ENCODE data around the gene NLE1.
"Not testable (repeated sequence)": the region's sequence is repeated elsewhere in the genome, so short reads cannot be mapped to it uniquely, and the experiment has no call there.

Gene NLE1

DNA sequence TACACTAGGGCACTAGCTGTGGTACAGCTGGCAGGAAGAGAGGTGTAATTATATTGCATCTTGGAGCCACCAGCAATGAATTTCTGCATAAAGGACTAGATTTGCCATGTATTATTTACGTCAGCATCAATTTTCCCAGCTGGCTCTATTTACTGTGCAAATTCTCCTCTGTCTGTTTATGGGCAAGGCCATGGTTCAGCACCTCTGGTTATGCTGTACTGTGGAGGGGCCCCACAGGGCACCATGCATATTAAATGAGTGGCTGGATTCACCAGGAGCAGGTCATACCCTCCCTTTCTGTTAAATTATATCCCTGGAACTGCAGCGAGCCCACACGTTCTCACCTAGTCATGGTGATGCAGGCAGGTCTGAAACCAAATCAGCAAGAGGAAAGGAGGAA lies 42.2 kb downstream of the NLE1 start:
- H3K4me1 ChIP-seq = no peaks in the 10 kb centered on the region
- DNase-seq = no peak
- H3K9me3 ChIP-seq = no peaks in the 10 kb centered on the region
- no peaks in the 10 kb centered on the region for H3K27me3 ChIP-seq
- H3K36me3 ChIP-seq = peaks cover 5% of the 10 kb centered on the region
- TF ChIP-seq, protein P1, sequence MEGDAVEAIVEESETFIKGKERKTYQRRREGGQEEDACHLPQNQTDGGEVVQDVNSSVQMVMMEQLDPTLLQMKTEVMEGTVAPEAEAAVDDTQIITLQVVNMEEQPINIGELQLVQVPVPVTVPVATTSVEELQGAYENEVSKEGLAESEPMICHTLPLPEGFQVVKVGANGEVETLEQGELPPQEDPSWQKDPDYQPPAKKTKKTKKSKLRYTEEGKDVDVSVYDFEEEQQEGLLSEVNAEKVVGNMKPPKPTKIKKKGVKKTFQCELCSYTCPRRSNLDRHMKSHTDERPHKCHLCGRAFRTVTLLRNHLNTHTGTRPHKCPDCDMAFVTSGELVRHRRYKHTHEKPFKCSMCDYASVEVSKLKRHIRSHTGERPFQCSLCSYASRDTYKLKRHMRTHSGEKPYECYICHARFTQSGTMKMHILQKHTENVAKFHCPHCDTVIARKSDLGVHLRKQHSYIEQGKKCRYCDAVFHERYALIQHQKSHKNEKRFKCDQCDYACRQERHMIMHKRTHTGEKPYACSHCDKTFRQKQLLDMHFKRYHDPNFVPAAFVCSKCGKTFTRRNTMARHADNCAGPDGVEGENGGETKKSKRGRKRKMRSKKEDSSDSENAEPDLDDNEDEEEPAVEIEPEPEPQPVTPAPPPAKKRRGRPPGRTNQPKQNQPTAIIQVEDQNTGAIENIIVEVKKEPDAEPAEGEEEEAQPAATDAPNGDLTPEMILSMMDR (IDR thresholded peaks at IDR 0.05; ENCODE audit: low read depth, low read length) = no peak
- H3K4me3 ChIP-seq (ENCODE audit: low read depth, low read length) = no peak overlapping the region

GRCh38 chr17:35097776-35098175 lies 44.3 kb downstream of the NLE1 start:
- Histone ChIP-seq H3K4me1 (no peaks in the 10 kb centered on the region), H3K4me3 (ENCODE audit: low read depth, low read length) (no peak overlapping the region), H3K36me3 (peaks cover 5% of the 10 kb centered on the region), H3K27me3 (no peaks in the 10 kb centered on the region), H3K9me3 (no peaks in the 10 kb centered on the region)
- TF ChIP-seq, protein P1 (IDR thresholded peaks at IDR 0.05; ENCODE audit: low read depth, low read length) = no peak
- DNase-seq = no peak

DNA sequence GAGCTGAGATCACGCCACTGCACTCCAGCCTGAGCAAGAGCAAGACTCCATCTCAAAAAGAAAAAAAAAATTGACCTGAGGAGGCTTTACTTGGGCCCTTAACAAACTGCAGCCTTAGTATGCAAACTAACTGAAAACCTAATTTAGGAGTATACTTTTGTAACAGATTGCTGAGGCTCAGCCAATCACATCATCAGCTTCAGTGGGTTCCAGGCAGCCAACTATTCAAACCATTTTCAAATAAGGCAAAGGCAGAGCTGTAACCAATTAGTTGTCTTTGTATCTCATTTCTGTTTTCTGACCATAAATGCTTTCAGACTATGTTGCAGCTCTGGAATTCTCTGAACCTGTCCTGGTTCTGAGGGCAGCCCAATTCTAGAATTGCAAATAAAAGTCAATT lies 46.4 kb downstream of the NLE1 start:
- no peak overlapping the region for H3K4me3 ChIP-seq (ENCODE audit: low read depth, low read length)
- H3K9me3 ChIP-seq = no peaks in the 10 kb centered on the region
- TF ChIP-seq, protein P1 (IDR thresholded peaks at IDR 0.05; ENCODE audit: low read depth, low read length) = no peak
- no peaks in the 10 kb centered on the region for H3K4me1 ChIP-seq
- H3K27me3 ChIP-seq = no peaks in the 10 kb centered on the region
- no peak for DNase-seq
- H3K36me3 ChIP-seq = peaks cover 3% of the 10 kb centered on the region; the same call in 1 of the 2 replicates

- Histone ChIP-seq H3K36me3 (no peaks in the 10 kb centered on the region), H3K27me3 (no peaks in the 10 kb centered on the region), H3K4me1 (no peaks in the 10 kb centered on the region), H3K4me3 (ENCODE audit: low read depth, low read length) (no peak overlapping the region), H3K9me3 (no peaks in the 10 kb centered on the region)
- TF ChIP-seq, protein P1 (IDR thresholded peaks at IDR 0.05; ENCODE audit: low read depth, low read length) = no peak
- no peak for DNase-seq
These were observed 47.2 kb downstream of the NLE1 start for GRCh38 chr17:35094902-35095301.

DNA sequence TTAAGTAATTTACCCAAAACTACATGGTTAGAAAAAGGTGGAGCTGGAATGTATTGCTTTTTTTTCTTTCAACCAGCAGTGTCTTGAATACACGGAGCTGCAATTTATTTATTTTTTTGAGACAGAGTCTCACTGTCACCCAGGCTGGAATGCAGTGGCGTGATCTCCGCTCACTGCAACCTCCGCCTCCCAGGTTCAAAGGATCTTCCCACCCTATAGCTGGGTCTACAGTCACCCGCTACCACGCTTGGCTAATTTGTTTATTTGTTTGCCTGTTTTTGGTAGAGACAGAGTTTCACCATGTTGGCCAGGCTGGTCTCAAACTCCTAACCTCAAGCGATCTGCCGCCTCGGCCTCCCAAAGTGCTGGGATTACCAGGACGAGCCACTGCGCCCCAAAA lies 51.4 kb downstream of the NLE1 start:
- H3K4me3 ChIP-seq (ENCODE audit: low read depth, low read length); H3K36me3 ChIP-seq; H3K9me3 ChIP-seq; DNase-seq; H3K27me3 ChIP-seq; H3K4me1 ChIP-seq: not testable (repeated sequence)

DNA sequence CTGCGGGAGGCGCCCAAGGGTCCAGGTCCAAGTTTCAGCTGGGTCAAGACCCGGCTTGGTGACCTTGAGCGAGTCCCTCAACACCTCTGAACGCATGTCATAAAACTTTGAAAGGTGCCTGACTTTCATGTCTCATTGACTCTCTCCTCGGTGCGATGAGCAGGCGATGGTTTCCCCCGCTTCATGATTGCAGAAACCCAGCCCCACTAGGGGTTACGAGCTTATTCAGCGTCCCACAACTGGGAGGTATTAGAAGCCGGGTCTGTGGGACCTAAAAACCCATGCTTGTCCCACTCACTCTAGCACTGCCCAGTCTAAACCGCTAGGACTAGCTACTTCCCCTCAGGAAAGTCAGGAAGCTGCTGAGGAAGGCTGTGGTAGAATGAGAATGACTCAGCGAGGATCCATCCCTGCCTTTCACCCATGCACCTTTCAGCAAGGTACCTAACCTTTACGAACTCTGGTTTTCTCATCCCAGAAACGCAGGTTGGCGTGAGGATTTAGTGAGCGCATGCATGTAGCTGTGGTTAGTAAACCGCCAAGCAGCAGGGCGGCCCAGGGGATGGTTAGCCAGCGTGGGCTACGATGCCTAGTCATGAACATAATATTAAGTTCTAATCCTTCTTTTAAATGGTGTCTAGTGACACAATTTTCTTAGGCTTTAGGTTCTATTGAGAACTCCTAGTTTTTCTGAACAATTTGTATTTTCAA lies 52.4 kb downstream of the NLE1 start:
- DNase-seq = peak; percentile 22
- TF ChIP-seq, protein P1 (IDR thresholded peaks at IDR 0.05; ENCODE audit: low read depth, low read length) = no peak
- no peaks in the 10 kb centered on the region for H3K9me3 ChIP-seq
- peak overlapping the region; percentile 60 for H3K4me3 ChIP-seq (ENCODE audit: low read depth, low read length)
- no peaks in the 10 kb centered on the region for H3K27me3 ChIP-seq
- H3K36me3 ChIP-seq = no peaks in the 10 kb centered on the region
- no peaks in the 10 kb centered on the region for H3K4me1 ChIP-seq

Measured in BE2C (cell line).